GM10266 (cell line): ENCODE data around the gene LBHD1.

Source experiments
- DNase-seq: peaks from one replicate; pipeline ENCODE4 v3.0.0; 2012; ENCODE audit errors: extremely low spot score
- TF ChIP-seq, protein P1 (sequence below): IDR thresholded peaks from 2 replicates; pipeline ENCODE4 v1.5.1; 2012; ENCODE audit warnings: mild to moderate bottlenecking, low read depth; ENCODE audit not compliant: control insufficient read depth, insufficient read depth; ENCODE audit errors: missing control alignments

LBHD1 gene

GRCh38 chr11:62669420-62670161 lies 2.5 kb downstream of the LBHD1 start:
- TF ChIP-seq, protein P1, sequence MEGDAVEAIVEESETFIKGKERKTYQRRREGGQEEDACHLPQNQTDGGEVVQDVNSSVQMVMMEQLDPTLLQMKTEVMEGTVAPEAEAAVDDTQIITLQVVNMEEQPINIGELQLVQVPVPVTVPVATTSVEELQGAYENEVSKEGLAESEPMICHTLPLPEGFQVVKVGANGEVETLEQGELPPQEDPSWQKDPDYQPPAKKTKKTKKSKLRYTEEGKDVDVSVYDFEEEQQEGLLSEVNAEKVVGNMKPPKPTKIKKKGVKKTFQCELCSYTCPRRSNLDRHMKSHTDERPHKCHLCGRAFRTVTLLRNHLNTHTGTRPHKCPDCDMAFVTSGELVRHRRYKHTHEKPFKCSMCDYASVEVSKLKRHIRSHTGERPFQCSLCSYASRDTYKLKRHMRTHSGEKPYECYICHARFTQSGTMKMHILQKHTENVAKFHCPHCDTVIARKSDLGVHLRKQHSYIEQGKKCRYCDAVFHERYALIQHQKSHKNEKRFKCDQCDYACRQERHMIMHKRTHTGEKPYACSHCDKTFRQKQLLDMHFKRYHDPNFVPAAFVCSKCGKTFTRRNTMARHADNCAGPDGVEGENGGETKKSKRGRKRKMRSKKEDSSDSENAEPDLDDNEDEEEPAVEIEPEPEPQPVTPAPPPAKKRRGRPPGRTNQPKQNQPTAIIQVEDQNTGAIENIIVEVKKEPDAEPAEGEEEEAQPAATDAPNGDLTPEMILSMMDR, result no peak
- DNase-seq, result no peak

DNA sequence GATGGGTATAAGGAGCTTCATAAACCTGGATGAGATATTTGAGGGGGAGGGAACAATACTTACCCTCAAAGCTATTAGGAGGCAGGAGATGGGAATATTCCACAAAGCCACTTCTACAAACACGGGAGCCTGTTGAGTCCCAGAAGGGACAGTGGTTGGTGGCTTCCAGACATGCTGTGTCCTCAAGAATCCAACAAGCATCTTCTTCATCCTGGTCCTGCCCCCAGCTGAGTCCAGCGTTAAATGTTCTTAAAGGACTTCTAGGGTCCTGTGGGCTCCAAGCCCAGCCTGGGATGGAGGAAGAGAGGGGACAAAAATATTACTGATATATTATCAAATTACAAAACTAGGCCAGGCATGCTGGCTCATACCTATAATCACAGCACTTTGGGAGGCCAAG lies 4.6 kb downstream of the LBHD1 start:
- no peak for DNase-seq
- TF ChIP-seq, protein P1, result no peak

GRCh38 chr11:62666259-62666926 lies 5.7 kb downstream of the LBHD1 start:
- DNase-seq, result no peak
- TF ChIP-seq, protein P1, result no peak

- TF ChIP-seq, protein P1, result no peak
- no peak for DNase-seq
Observed at GRCh38 chr11:62665599-62666258, 6.3 kb downstream of the LBHD1 start.

GRCh38 chr11:62665075-62665598 lies 6.9 kb downstream of the LBHD1 start, which contains the start of the genes C11orf98 and CSKMT:
C11orf98 (minus strand) TSS chr11:62665210; CDS start chr11:62665169, 41 bp downstream.
CSKMT (plus strand) TSS chr11:62665312; CDS start chr11:62665880, 568 bp downstream.
- DNase-seq, result peak; percentile 93
- TF ChIP-seq, protein P1, result no peak

DNA sequence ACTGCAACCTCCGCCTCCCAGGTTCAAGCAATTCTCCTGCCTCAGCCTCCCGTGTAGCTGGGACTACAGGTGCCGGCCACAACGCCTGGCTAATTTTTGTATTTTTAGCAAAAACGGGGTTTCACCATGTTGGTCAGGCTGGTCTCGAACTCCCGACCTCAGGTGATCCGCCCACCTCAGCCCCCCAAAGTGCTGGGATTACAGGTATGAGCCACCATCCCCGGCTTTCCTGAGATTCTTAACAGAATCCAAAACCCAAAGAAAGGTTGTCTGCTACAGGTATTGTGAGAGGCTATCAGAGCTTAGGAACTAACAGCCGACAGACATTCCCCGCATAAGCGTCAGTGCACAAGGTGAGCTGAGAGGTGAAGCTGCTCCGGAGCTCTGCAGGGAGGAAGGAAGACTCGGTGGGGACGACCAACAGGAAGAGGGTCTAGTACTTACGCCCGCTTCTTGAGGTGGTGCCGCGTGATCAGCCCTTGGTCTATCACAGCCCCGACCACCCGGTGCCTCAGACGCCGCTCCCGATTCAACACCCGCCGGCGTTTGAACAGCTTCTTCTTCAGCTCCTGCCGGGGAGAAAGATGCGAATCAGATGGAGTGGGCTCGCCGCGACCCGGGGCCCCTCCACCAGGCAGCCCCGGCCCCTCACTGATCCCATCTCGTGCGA lies 7.5 kb downstream of the LBHD1 start:
- TF ChIP-seq, protein P1, result no peak
- peak; percentile 62 for DNase-seq
